Right atrium auricular region (tissue), 2 donors: ENCODE measurements around the gene SGSH. TPM values are rescaled to one million over a fixed set of nuclear protein-coding genes. Genes with fewer than 3 reads are reported as not detected.
"Not testable (repeated sequence)": the region's sequence is repeated elsewhere in the genome, so short reads cannot be mapped to it uniquely, and the experiment has no call there.

Experiments used
- DNase-seq: peaks from one replicate; pipeline ENCODE4 v3.0.0-alpha.2; 2019; ENCODE audit warnings: low spot score
- H3K27ac ChIP-seq, 2 donors: fragments of 200-600 bp; sonication (generic); 1 replicate in 1 of 2; 2 replicates in 1 of 2; pipeline ENCODE4 v1.5.1; 2016 to 2019
- H3K27me3 ChIP-seq, 2 donors: fragments of 200-600 bp; sonication (generic); one replicate each; pipeline versions ENCODE4 v1.5.1 to v1.6.0; 2017 to 2019
- H3K36me3 ChIP-seq: fragments of 200-600 bp; sonication (generic); one replicate; pipeline ENCODE4 v1.5.1; 2016
- H3K4me1 ChIP-seq, 2 donors: fragments of 200-600 bp; sonication (generic); one replicate each; pipeline versions ENCODE4 v1.5.1 to v1.6.0; 2017 to 2019
- H3K4me3 ChIP-seq, 2 donors: fragments of 200-600 bp; sonication (generic); 1 replicate in 1 of 2; 2 replicates in 1 of 2; pipeline ENCODE4 v1.5.1; 2017 to 2019; ENCODE audit warnings: mild to moderate bottlenecking in 1 of 2, moderate library complexity in 1 of 2
- H3K9me3 ChIP-seq, 2 donors: fragments of 200-600 bp; sonication (generic); one replicate each; pipeline ENCODE4 v1.5.1; 2019
- CTCF ChIP-seq, 2 donors: fragments of 200-600 bp; sonication (generic); IDR thresholded peaks; one replicate each; pipeline ENCODE4 v1.5.1; 2019; ENCODE audit warnings: antibody characterized with exemption in 2 of 2
- total RNA-seq, 2 donors: library from RNA; depleted of rRNA; stranded (reverse); fragments of >200 nt; gene quantifications; one replicate each; pipeline ENCODE4 v1.1.0, GENCODE V29; 2016

Gene SGSH
- total RNA-seq, 2 donors from 2014 or later = 10.6 to 13.7 TPM

- peak overlapping the region; percentile 90 to 92 for H3K4me3 ChIP-seq
- peak overlapping the region; percentile 92 to 97 for H3K27ac ChIP-seq
- no peaks in the 10 kb centered on the region for H3K27me3 ChIP-seq
- H3K4me1 ChIP-seq = peaks cover 0 to 37% of the 10 kb centered on the region in 2 donors
- H3K9me3 ChIP-seq = no peaks in the 10 kb centered on the region
- no peak for TF ChIP-seq CTCF (IDR thresholded peaks at IDR 0.05)
- DNase-seq = no peak
- H3K36me3 ChIP-seq = peaks cover 6% of the 10 kb centered on the region
These were observed 41.2 kb upstream of the SGSH start for GRCh38 chr17:80261159-80261894.

GRCh38 chr17:80260791-80261158, 40.6 kb upstream of the SGSH start, which contains the start of gene RNF213:
Gene RNF213, plus strand, starts transcription at chr17:80260852. Its CDS starts 2,830 bp downstream, at chr17:80263682.
- no peaks in the 10 kb centered on the region for H3K27me3 ChIP-seq
- no peak for TF ChIP-seq CTCF (IDR thresholded peaks at IDR 0.05)
- H3K4me3 ChIP-seq = peak within 1 kb of the TSS; percentile 90 to 92
- DNase-seq = no peak
- H3K36me3 ChIP-seq = peaks cover 6% of the 10 kb centered on the region
- H3K9me3 ChIP-seq = no peaks in the 10 kb centered on the region
- peaks cover 0 to 37% of the 10 kb centered on the region in 2 donors for H3K4me1 ChIP-seq
- H3K27ac ChIP-seq = peak within 1 kb of the TSS; percentile 92 to 97

- no peak for TF ChIP-seq CTCF (IDR thresholded peaks at IDR 0.05)
- Histone ChIP-seq H3K27ac (peak overlapping the region; percentile 87 to 93), H3K4me3 (peak overlapping the region; percentile 64 to 67), H3K36me3 (no peaks in the 10 kb centered on the region), H3K4me1 (peaks cover 0 to 37% of the 10 kb centered on the region in 2 donors), H3K27me3 (no peaks in the 10 kb centered on the region), H3K9me3 (no peaks in the 10 kb centered on the region)
- DNase-seq = peak; percentile 64
These were observed 40.0 kb upstream of the SGSH start for GRCh38 chr17:80260069-80260535.

GRCh38 chr17:80259457-80260068, 39.4 kb upstream of the SGSH start:
- TF ChIP-seq CTCF (IDR thresholded peaks at IDR 0.05) = no peak
- Histone ChIP-seq H3K27me3 (no peaks in the 10 kb centered on the region), H3K4me1 (peaks cover 0 to 35% of the 10 kb centered on the region in 2 donors), H3K4me3 (peak overlapping the region; percentile 64 to 67), H3K27ac (peak overlapping the region; percentile 87 to 93), H3K36me3 (no peaks in the 10 kb centered on the region), H3K9me3 (no peaks in the 10 kb centered on the region)
- DNase-seq = no peak

- not testable (repeated sequence) for H3K4me3 ChIP-seq, H3K36me3 ChIP-seq, DNase-seq, H3K9me3 ChIP-seq, H3K27me3 ChIP-seq, H3K27ac ChIP-seq
- H3K4me1 ChIP-seq = peaks cover 0 to 22% of the 10 kb centered on the region in 2 donors
These were observed 38.2 kb upstream of the SGSH start for GRCh38 chr17:80258296-80258695.

GRCh38 chr17:80257716-80258213, 37.6 kb upstream of the SGSH start:
- no peak for TF ChIP-seq CTCF (IDR thresholded peaks at IDR 0.05)
- H3K36me3 ChIP-seq = no peaks in the 10 kb centered on the region
- no peaks in the 10 kb centered on the region for H3K27me3 ChIP-seq
- no peak overlapping the region for H3K4me3 ChIP-seq
- DNase-seq = no peak
- peaks cover 0 to 17% of the 10 kb centered on the region in 2 donors for H3K4me1 ChIP-seq
- H3K9me3 ChIP-seq = no peaks in the 10 kb centered on the region
- H3K27ac ChIP-seq = no peak overlapping the region
